Esophagus muscularis mucosa (tissue), 4 donors: Measurements from ENCODE around the gene C4BPB.

ENCODE experiments used
- EP300 ChIP-seq: sonication (generic); formaldehyde crosslinking; IDR thresholded peaks from one replicate; pipeline ENCODE4 v1.6.1; 2017; ENCODE audit warnings: antibody characterized with exemption
- POLR2A ChIP-seq: fragments of 450-650 bp; IDR thresholded peaks from one replicate; pipeline ENCODE4 v1.6.1; 2017; ENCODE audit warnings: antibody characterized with exemption, moderate library complexity, mild to moderate bottlenecking, low read depth
- POLR2AphosphoS5 ChIP-seq, 2 donors: sonication (generic); formaldehyde crosslinking; IDR thresholded peaks; one replicate each; pipeline ENCODE4 v1.6.1; 2017; ENCODE audit warnings: antibody characterized with exemption in 2 of 2
- TF ChIP-seq, protein P1 (sequence below), 3 experiments: fragments of 200-600 bp in 2 of 3; fragments of 450-650 bp in 1 of 3; sonication (generic) in 2 of 3; IDR thresholded peaks; one replicate each; pipeline ENCODE4 v1.5.1; 2017 to 2019; ENCODE audit warnings: antibody characterized with exemption in 3 of 3, mild to moderate bottlenecking in 2 of 3, moderate library complexity in 1 of 3

GRCh38 chr1:207103892-207104373 lies 15.3 kb downstream of the C4BPB start, which contains the start of gene C4BPA:
- TF ChIP-seq, protein P1, sequence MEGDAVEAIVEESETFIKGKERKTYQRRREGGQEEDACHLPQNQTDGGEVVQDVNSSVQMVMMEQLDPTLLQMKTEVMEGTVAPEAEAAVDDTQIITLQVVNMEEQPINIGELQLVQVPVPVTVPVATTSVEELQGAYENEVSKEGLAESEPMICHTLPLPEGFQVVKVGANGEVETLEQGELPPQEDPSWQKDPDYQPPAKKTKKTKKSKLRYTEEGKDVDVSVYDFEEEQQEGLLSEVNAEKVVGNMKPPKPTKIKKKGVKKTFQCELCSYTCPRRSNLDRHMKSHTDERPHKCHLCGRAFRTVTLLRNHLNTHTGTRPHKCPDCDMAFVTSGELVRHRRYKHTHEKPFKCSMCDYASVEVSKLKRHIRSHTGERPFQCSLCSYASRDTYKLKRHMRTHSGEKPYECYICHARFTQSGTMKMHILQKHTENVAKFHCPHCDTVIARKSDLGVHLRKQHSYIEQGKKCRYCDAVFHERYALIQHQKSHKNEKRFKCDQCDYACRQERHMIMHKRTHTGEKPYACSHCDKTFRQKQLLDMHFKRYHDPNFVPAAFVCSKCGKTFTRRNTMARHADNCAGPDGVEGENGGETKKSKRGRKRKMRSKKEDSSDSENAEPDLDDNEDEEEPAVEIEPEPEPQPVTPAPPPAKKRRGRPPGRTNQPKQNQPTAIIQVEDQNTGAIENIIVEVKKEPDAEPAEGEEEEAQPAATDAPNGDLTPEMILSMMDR (IDR thresholded peaks at IDR 0.05), result no peak
- TF ChIP-seq POLR2AphosphoS5 (IDR thresholded peaks at IDR 0.05) (peak in 1 of 2 donors; percentile 18), POLR2A (no peak), EP300 (no peak)
